GM20000 (cell line): ENCODE data around the gene NPW.

Experiments used
- DNase-seq: peaks from one replicate; pipeline ENCODE4 v3.0.0; 2012; ENCODE audit warnings: low spot score
- CTCF ChIP-seq: IDR thresholded peaks from 2 replicates; pipeline ENCODE4 v1.5.1; 2012; ENCODE audit warnings: mild to moderate bottlenecking, control low read depth; ENCODE audit errors: extremely low read depth, missing control alignments

Gene NPW

GRCh38 chr16:2062801-2063200 is 43.2 kb downstream of the NPW start:
- no peak for TF ChIP-seq CTCF
- DNase-seq = no peak

GRCh38 chr16:2063861-2064260 is 44.3 kb downstream of the NPW start:
- TF ChIP-seq CTCF = no peak
- no peak for DNase-seq

- no peak for DNase-seq
- no peak for TF ChIP-seq CTCF
Observed at GRCh38 chr16:2064368-2064945, 44.9 kb downstream of the NPW start.

GRCh38 chr16:2066139-2066538 is 46.6 kb downstream of the NPW start:
- DNase-seq = no peak
- TF ChIP-seq CTCF = no peak
